ENCODE results near the gene EXPH5.

GRCh38 chr11:108551651-108552462, 41.7 kb downstream of the EXPH5 start:
- TF ChIP-seq POLR2AphosphoS5 (IDR thresholded peaks at IDR 0.05; ENCODE audit: low read depth) (no peak), CTCF (IDR thresholded peaks at IDR 0.05; ENCODE audit: insufficient read depth, low read length) (no peak), GABPA (IDR thresholded peaks at IDR 0.05; ENCODE audit: low read depth) (no peak), REST (IDR thresholded peaks at IDR 0.05; ENCODE audit: insufficient replicate concordance, low read depth) (no peak), SPI1 (IDR thresholded peaks at IDR 0.05; ENCODE audit: borderline replicate concordance, low read depth) (no peak)

Measured in HL-60 (cell line).